HEK293 (cell line): ENCODE results near the gene DIDO1.
A peak's percentile ranks its signal among the peaks of the same experiment; 100 is the strongest.

Experiments
- CTCF ChIA-PET: fragments of 350-600 bp; formaldehyde crosslinking; extraction: SDS; loops from one replicate; lab custom pipeline; 2021; ENCODE audit warnings: antibody characterized with exemption; lab: Yijun Ruan, JAX
- POLR2A ChIA-PET: fragments of 300-600 bp; formaldehyde crosslinking; extraction: SDS; loops from one replicate; lab custom pipeline; 2020; ENCODE audit warnings: antibody characterized with exemption, inconsistent platforms; lab: Yijun Ruan, JAX
- H3K27ac ChIP-seq: fragments of 200-500 bp; sonication (Bioruptor generic); 2 replicates; pipeline ENCODE4 v1.5.1; 2014; ENCODE audit warnings: low read depth, low read length, control low read depth, inconsistent platforms; ENCODE audit errors: extremely low read depth
- H3K36me3 ChIP-seq, 2 experiments: fragments of 200-500 bp in 1 of 2; sonication (Bioruptor generic) in 1 of 2; 1 replicate in 1 of 2; 2 replicates in 1 of 2; pipeline ENCODE4 v1.5.1; 2014 to 2017; ENCODE audit warnings: inconsistent platforms in 2 of 2, low read length in 2 of 2; ENCODE audit not compliant: control insufficient read depth in 2 of 2, insufficient read depth in 1 of 2
- H3K4me1 ChIP-seq: fragments of 200-500 bp; sonication (Bioruptor generic); 2 replicates; pipeline ENCODE4 v1.5.1; 2014; ENCODE audit warnings: mild to moderate bottlenecking, low read length, inconsistent platforms; ENCODE audit not compliant: control insufficient read depth, insufficient read depth
- H3K4me3 ChIP-seq: 2 replicates; pipeline ENCODE4 v1.5.1; 2011; ENCODE audit warnings: low read depth, mild to moderate bottlenecking, control low read depth, low read length, moderate library complexity
- H3K9me3 ChIP-seq: fragments of 200-500 bp; sonication (Bioruptor generic); 2 replicates; pipeline ENCODE4 v1.5.1; 2014; ENCODE audit warnings: low read depth, low read length, inconsistent platforms; ENCODE audit not compliant: control insufficient read depth, insufficient read depth
- EGR2 ChIP-seq: fragments of 450-650 bp; formaldehyde crosslinking; IDR thresholded peaks from 2 replicates; pipeline ENCODE4 v1.5.1; 2016; ENCODE audit warnings: low read depth, missing biosample characterization, missing genetic modification characterization
- GFI1B ChIP-seq: fragments of 450-650 bp; formaldehyde crosslinking; IDR thresholded peaks from 2 replicates; pipeline ENCODE4 v1.5.1; 2016; ENCODE audit warnings: missing biosample characterization, missing genetic modification characterization
- GLIS1 ChIP-seq: fragments of 450-650 bp; formaldehyde crosslinking; IDR thresholded peaks from 2 replicates; pipeline ENCODE4 v1.5.1; 2016; ENCODE audit warnings: missing biosample characterization, missing genetic modification characterization
- GLIS2 ChIP-seq: fragments of 450-650 bp; formaldehyde crosslinking; IDR thresholded peaks from 2 replicates; pipeline ENCODE4 v1.5.1; 2016; ENCODE audit warnings: missing biosample characterization, missing genetic modification characterization
- KLF16 ChIP-seq: fragments of 450-650 bp; formaldehyde crosslinking; IDR thresholded peaks from 2 replicates; pipeline ENCODE4 v1.5.1; 2017; ENCODE audit warnings: missing biosample characterization, missing genetic modification characterization
- KLF17 ChIP-seq: fragments of 450-650 bp; formaldehyde crosslinking; IDR thresholded peaks from 2 replicates; pipeline ENCODE4 v1.5.1; 2016; ENCODE audit warnings: missing biosample characterization, missing genetic modification characterization
- KLF9 ChIP-seq: fragments of 450-650 bp; formaldehyde crosslinking; IDR thresholded peaks from 2 replicates; pipeline ENCODE4 v1.5.1; 2016; ENCODE audit warnings: missing biosample characterization, missing genetic modification characterization, low read depth
- OSR2 ChIP-seq: fragments of 450-650 bp; formaldehyde crosslinking; IDR thresholded peaks from 2 replicates; pipeline ENCODE4 v1.5.1; 2016; ENCODE audit warnings: missing biosample characterization, missing genetic modification characterization
- PRDM1 ChIP-seq: fragments of 450-650 bp; formaldehyde crosslinking; IDR thresholded peaks from 2 replicates; pipeline ENCODE4; 2016; ENCODE audit warnings: missing biosample characterization, missing genetic modification characterization
- YY1 ChIP-seq: fragments of 450-650 bp; formaldehyde crosslinking; IDR thresholded peaks from 2 replicates; pipeline ENCODE4 v1.5.1; 2018; ENCODE audit warnings: missing biosample characterization, missing genetic modification characterization
- ZBTB7A ChIP-seq: fragments of 450-650 bp; formaldehyde crosslinking; IDR thresholded peaks from 2 replicates; pipeline ENCODE4 v1.5.1; 2016; ENCODE audit warnings: low read depth, missing biosample characterization, missing genetic modification characterization
- ZFHX2 ChIP-seq: fragments of 450-650 bp; formaldehyde crosslinking; conservative IDR thresholded peaks from 2 replicates; pipeline ENCODE4 v1.5.1; 2016; ENCODE audit warnings: missing biosample characterization, missing genetic modification characterization
- ZNF16 ChIP-seq: fragments of 450-650 bp; formaldehyde crosslinking; IDR thresholded peaks from 2 replicates; pipeline ENCODE4 v1.5.1; 2016; ENCODE audit warnings: low read depth, missing biosample characterization, missing genetic modification characterization
- ZNF266 ChIP-seq: fragments of 450-650 bp; formaldehyde crosslinking; IDR thresholded peaks from 2 replicates; pipeline ENCODE4 v1.5.1; 2016; ENCODE audit warnings: missing biosample characterization, missing genetic modification characterization, low read depth
- ZNF311 ChIP-seq: fragments of 450-650 bp; formaldehyde crosslinking; IDR thresholded peaks from 2 replicates; pipeline ENCODE4 v1.5.1; 2017; ENCODE audit warnings: missing biosample characterization, missing genetic modification characterization, borderline replicate concordance
- ZNF335 ChIP-seq: fragments of 450-650 bp; formaldehyde crosslinking; conservative IDR thresholded peaks from 2 replicates; pipeline ENCODE4 v1.5.1; 2016; ENCODE audit warnings: missing biosample characterization, missing genetic modification characterization
- ZNF350 ChIP-seq: fragments of 450-650 bp; formaldehyde crosslinking; IDR thresholded peaks from 2 replicates; pipeline ENCODE4 v1.5.0; 2017; ENCODE audit warnings: missing biosample characterization, mild to moderate bottlenecking, missing genetic modification characterization
- ZNF366 ChIP-seq: fragments of 450-650 bp; formaldehyde crosslinking; conservative IDR thresholded peaks from 2 replicates; pipeline ENCODE4 v1.5.1; 2016; ENCODE audit warnings: missing biosample characterization, missing genetic modification characterization
- ZNF398 ChIP-seq: fragments of 450-650 bp; formaldehyde crosslinking; IDR thresholded peaks from 2 replicates; pipeline ENCODE4 v1.5.1; 2017; ENCODE audit warnings: missing biosample characterization, missing genetic modification characterization
- ZNF530 ChIP-seq: fragments of 450-650 bp; formaldehyde crosslinking; IDR thresholded peaks from 2 replicates; pipeline ENCODE4 v1.5.1; 2016; ENCODE audit warnings: low read depth, missing biosample characterization, missing genetic modification characterization
- ZNF549 ChIP-seq: fragments of 450-650 bp; IDR thresholded peaks from 2 replicates; pipeline ENCODE4 v1.5.1; 2018; ENCODE audit warnings: missing biosample characterization, missing genetic modification characterization, mild to moderate bottlenecking, inconsistent platforms, moderate library complexity
- ZNF560 ChIP-seq: fragments of 450-650 bp; formaldehyde crosslinking; IDR thresholded peaks from 2 replicates; pipeline ENCODE4 v1.5.1; 2017; ENCODE audit warnings: missing biosample characterization, missing genetic modification characterization, borderline replicate concordance
- ZNF624 ChIP-seq: fragments of 450-650 bp; formaldehyde crosslinking; IDR thresholded peaks from 2 replicates; pipeline ENCODE4 v1.5.1; 2017; ENCODE audit warnings: missing biosample characterization, missing genetic modification characterization
- ZNF670 ChIP-seq: fragments of 450-650 bp; formaldehyde crosslinking; IDR thresholded peaks from 2 replicates; pipeline ENCODE4 v1.5.1; 2016; ENCODE audit warnings: missing biosample characterization, missing genetic modification characterization, low read depth
- ZNF707 ChIP-seq: fragments of 450-650 bp; formaldehyde crosslinking; IDR thresholded peaks from 2 replicates; pipeline ENCODE4 v1.5.1; 2016; ENCODE audit warnings: missing biosample characterization, missing genetic modification characterization
- ZNF76 ChIP-seq: fragments of 450-650 bp; formaldehyde crosslinking; IDR thresholded peaks from 2 replicates; pipeline ENCODE4; 2016; ENCODE audit warnings: low read depth, missing biosample characterization, missing genetic modification characterization, borderline replicate concordance
- ZNF830 ChIP-seq: fragments of 450-650 bp; IDR thresholded peaks from 2 replicates; pipeline ENCODE4 v1.5.0; 2018; ENCODE audit warnings: missing biosample characterization, missing genetic modification characterization, low read depth, mild to moderate bottlenecking, moderate library complexity
- TF ChIP-seq, protein P1 (sequence below): fragments of 450-650 bp; formaldehyde crosslinking; IDR thresholded peaks from 2 replicates; pipeline ENCODE4 v1.5.1; 2016; ENCODE audit warnings: missing biosample characterization, missing genetic modification characterization
- TF ChIP-seq, protein P2 (sequence below): fragments of 450-650 bp; formaldehyde crosslinking; optimal IDR thresholded peaks from 2 replicates; pipeline ENCODE3; 2016; ENCODE audit warnings: missing biosample characterization, mild to moderate bottlenecking, missing genetic modification characterization

The DIDO1 gene

GRCh38 chr20:62927128-62927705 is 912 bp upstream of the DIDO1 start:
- TF ChIP-seq ZNF16 (tag by site-specific recombination) (no peak), ZNF398 (0 out of 2 replicates have a peak, but pooled peaks have one; percentile 29), OSR2 (peak; percentile 41; the same call in 1 of the 2 replicates), ZFHX2 (tag by site-specific recombination) (0 out of 2 replicates have a peak, but pooled peaks have one; percentile 7), EGR2 (0 out of 2 replicates have a peak, but pooled peaks have one; percentile 23), ZNF707 (tag by site-specific recombination) (no peak), PRDM1 (tag by site-specific recombination) (peak; percentile 57), ZNF335 (tag by site-specific recombination) (peak; percentile 78)
- CTCF ChIA-PET: interaction anchor here (0.6 to 3.1 kb wide), 9 partner anchors 8 to 299 kb away, joined by 3 to 13 read pairs (median 3); partner anchors contain the start of gene GID8
- Histone ChIP-seq H3K27ac (peak overlapping the region; percentile 18), H3K9me3 (no peaks in the 10 kb centered on the region), H3K4me1 (peaks cover 19% of the 10 kb centered on the region), H3K36me3 (peaks cover 4 to 7% of the 10 kb centered on the region in 2 experiments; a peak in 2 of 3 replicates), H3K4me3 (peak overlapping the region; percentile 86)
- POLR2A ChIA-PET: interaction anchor here (0.7 to 1.3 kb wide), 4 partner anchors 8 to 26 kb away, joined by 3 to 10 read pairs (median 4); partner anchors contain the start of gene GID8

- CTCF ChIA-PET: interaction anchor here (0.7 to 3.1 kb wide), 4 partner anchors 12 to 34 kb away, joined by 3 to 12 read pairs (median 8); partner anchors contain the start of gene GID8
- H3K4me1 ChIP-seq: peaks cover 22% of the 10 kb centered on the region
- TF ChIP-seq GLIS2 (tag by site-specific recombination) (0 out of 2 replicates have a peak, but pooled peaks have one; percentile 15), ZNF266 (no peak), ZNF350 (tag by site-specific recombination) (no peak), ZNF311 (tag by site-specific recombination) (no peak), ZNF366 (no peak), ZNF830 (no peak), YY1 (tag by site-specific recombination) (no peak), GFI1B (tag by site-specific recombination) (no peak), KLF16 (peak; percentile 69; the same call in 1 of the 2 replicates), ZNF76 (tag by site-specific recombination) (no peak), ZBTB7A (tag by site-specific recombination) (no peak; the same call in 1 of the 2 replicates), ZNF560 (tag by site-specific recombination) (no peak), ZNF624 (no peak), ZNF530 (tag by site-specific recombination) (no peak), KLF17 (tag by site-specific recombination) (peak; percentile 45; the same call in 1 of the 2 replicates), GLIS1 (peak; percentile 20; the same call in 1 of the 2 replicates), ZNF549 (tag by site-specific recombination) (no peak), ZNF670 (no peak), KLF9 (tag by site-specific recombination) (no peak)
- TF ChIP-seq, protein P1, sequence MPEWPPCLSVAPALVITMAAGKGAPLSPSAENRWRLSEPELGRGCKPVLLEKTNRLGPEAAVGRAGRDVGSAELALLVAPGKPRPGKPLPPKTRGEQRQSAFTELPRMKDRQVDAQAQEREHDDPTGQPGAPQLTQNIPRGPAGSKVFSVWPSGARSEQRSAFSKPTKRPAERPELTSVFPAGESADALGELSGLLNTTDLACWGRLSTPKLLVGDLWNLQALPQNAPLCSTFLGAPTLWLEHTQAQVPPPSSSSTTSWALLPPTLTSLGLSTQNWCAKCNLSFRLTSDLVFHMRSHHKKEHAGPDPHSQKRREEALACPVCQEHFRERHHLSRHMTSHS (tag by site-specific recombination): no peak
- TF ChIP-seq, protein P2, sequence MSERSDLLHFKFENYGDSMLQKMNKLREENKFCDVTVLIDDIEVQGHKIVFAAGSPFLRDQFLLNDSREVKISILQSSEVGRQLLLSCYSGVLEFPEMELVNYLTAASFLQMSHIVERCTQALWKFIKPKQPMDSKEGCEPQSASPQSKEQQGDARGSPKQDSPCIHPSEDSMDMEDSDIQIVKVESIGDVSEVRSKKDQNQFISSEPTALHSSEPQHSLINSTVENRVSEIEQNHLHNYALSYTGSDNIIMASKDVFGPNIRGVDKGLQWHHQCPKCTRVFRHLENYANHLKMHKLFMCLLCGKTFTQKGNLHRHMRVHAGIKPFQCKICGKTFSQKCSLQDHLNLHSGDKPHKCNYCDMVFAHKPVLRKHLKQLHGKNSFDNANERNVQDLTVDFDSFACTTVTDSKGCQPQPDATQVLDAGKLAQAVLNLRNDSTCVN (tag by site-specific recombination): peak; percentile 69
Observed at GRCh38 chr20:62925420-62926228, 681 bp downstream of the DIDO1 start.

More at GRCh38 chr20:62925420-62926228, 681 bp downstream of the DIDO1 start:
- peaks cover 0 to 7% of the 10 kb centered on the region in 2 experiments; a peak in 1 of 3 replicates for H3K36me3 ChIP-seq
- H3K4me3 ChIP-seq: peak overlapping the region; percentile 86
- POLR2A ChIA-PET: interaction anchor here (2.2 kb wide), 1 partner anchor 12 kb away, joined by 13 read pairs; the partner anchor contains the start of gene GID8
- H3K27ac ChIP-seq: peak overlapping the region; percentile 89
- no peaks in the 10 kb centered on the region for H3K9me3 ChIP-seq
